Skeletal muscle cell (primary cell): ENCODE data around the gene ATG4C.
"Not testable (repeated sequence)": the region's sequence is repeated elsewhere in the genome, so short reads cannot be mapped to it uniquely, and the experiment has no call there.

Experiments used
- DNase-seq: peaks from one replicate; pipeline ENCODE4 v3.0.0-alpha.2; 2010; ENCODE audit warnings: low read depth
- H3K4me3 ChIP-seq: 2 replicates; pipeline ENCODE4 v1.5.1; 2011; ENCODE audit warnings: low read depth, mild to moderate bottlenecking, control low read depth, low read length, moderate library complexity

The ATG4C gene

GRCh38 chr1:62772607-62773295 is 11.2 kb upstream of the ATG4C start:
- no peak overlapping the region for H3K4me3 ChIP-seq
- DNase-seq, result no peak

GRCh38 chr1:62774006-62774405 is 9.9 kb upstream of the ATG4C start:
- no peak for DNase-seq
- no peak overlapping the region for H3K4me3 ChIP-seq

GRCh38 chr1:62774971-62775595 is 8.8 kb upstream of the ATG4C start:
- no peak overlapping the region for H3K4me3 ChIP-seq
- DNase-seq, result no peak

- DNase-seq, result no peak
- no peak overlapping the region for H3K4me3 ChIP-seq
Observed at GRCh38 chr1:62778208-62778607, 5.7 kb upstream of the ATG4C start.

GRCh38 chr1:62781841-62782543 is 1.9 kb upstream of the ATG4C start:
- peak; percentile 41 for DNase-seq
- no peak overlapping the region for H3K4me3 ChIP-seq

- not testable (repeated sequence) for H3K4me3 ChIP-seq, DNase-seq
Observed at GRCh38 chr1:62782544-62783212, 1.3 kb upstream of the ATG4C start.

GRCh38 chr1:62784509-62785365 is 805 bp downstream of the ATG4C start:
- no peak for DNase-seq
- peak overlapping the region; percentile 76 for H3K4me3 ChIP-seq

GRCh38 chr1:62790716-62791115 is 6.8 kb downstream of the ATG4C start:
- H3K4me3 ChIP-seq, result no peak overlapping the region
- no peak for DNase-seq

GRCh38 chr1:62794053-62794452 is 10.1 kb downstream of the ATG4C start:
- no peak for DNase-seq
- no peak overlapping the region for H3K4me3 ChIP-seq

GRCh38 chr1:62796221-62796620 is 12.3 kb downstream of the ATG4C start:
- no peak for DNase-seq
- H3K4me3 ChIP-seq, result no peak overlapping the region

- no peak for DNase-seq
- H3K4me3 ChIP-seq, result no peak overlapping the region
Observed at GRCh38 chr1:62799688-62800087, 15.8 kb downstream of the ATG4C start.

- no peak overlapping the region for H3K4me3 ChIP-seq
- DNase-seq, result no peak
Observed at GRCh38 chr1:62800281-62800680, 16.3 kb downstream of the ATG4C start.

GRCh38 chr1:62800825-62801306 is 16.9 kb downstream of the ATG4C start:
- DNase-seq, result no peak
- H3K4me3 ChIP-seq, result no peak overlapping the region

GRCh38 chr1:62809788-62810187 is 25.9 kb downstream of the ATG4C start:
- no peak overlapping the region for H3K4me3 ChIP-seq
- no peak for DNase-seq

- no peak for DNase-seq
- no peak overlapping the region for H3K4me3 ChIP-seq
Observed at GRCh38 chr1:62810420-62811274, 26.7 kb downstream of the ATG4C start.

GRCh38 chr1:62823556-62823955 is 39.6 kb downstream of the ATG4C start:
- no peak overlapping the region for H3K4me3 ChIP-seq

GRCh38 chr1:62826901-62827300 is 43.0 kb downstream of the ATG4C start:
- no peak for DNase-seq
- no peak overlapping the region for H3K4me3 ChIP-seq

More at GRCh38 chr1:62823556-62823955, 39.6 kb downstream of the ATG4C start:
- DNase-seq, result no peak

- DNase-seq, result not testable (repeated sequence)
Observed at GRCh38 chr1:62827786-62828185, 43.9 kb downstream of the ATG4C start.

More at GRCh38 chr1:62827786-62828185, 43.9 kb downstream of the ATG4C start:
- not testable (repeated sequence) for H3K4me3 ChIP-seq
